Stimulated activated memory B cell treated with anti-CD40 and anti-IgM and Interleukin-4, amounts not matched to agents 10 μg/mL and 1 μg/mL and 100 μg/mL, for 72 hours (primary cell): ENCODE results near the gene BRAF.
"Not testable (repeated sequence)": the region's sequence is repeated elsewhere in the genome, so short reads cannot be mapped to it uniquely, and the experiment has no call there.

Source experiments
- ATAC-seq: fragments of 150-1000 bp; cut with Tn5 transposase; 2 replicates; pipeline ENCODE4 v1.10.0; 2021
- H3K27ac Mint-ChIP-seq: one replicate; pipeline ENCODE4 v1.8.0; 2022; ENCODE audit warnings: mild to moderate bottlenecking, mixed read lengths
- H3K27me3 Mint-ChIP-seq: one replicate; pipeline ENCODE4 v1.8.0; 2022; ENCODE audit warnings: mixed read lengths
- H3K36me3 Mint-ChIP-seq: one replicate; pipeline ENCODE4 v1.8.0; 2022; ENCODE audit warnings: mixed read lengths
- H3K4me1 Mint-ChIP-seq: one replicate; pipeline ENCODE4 v1.8.0; 2022; ENCODE audit warnings: mixed read lengths
- H3K4me3 Mint-ChIP-seq: one replicate; pipeline ENCODE4 v1.8.0; 2022; ENCODE audit warnings: mild to moderate bottlenecking, moderate library complexity, mixed read lengths
- H3K9me3 Mint-ChIP-seq: one replicate; pipeline ENCODE4 v1.8.0; 2022; ENCODE audit warnings: mixed read lengths

Gene BRAF

DNA sequence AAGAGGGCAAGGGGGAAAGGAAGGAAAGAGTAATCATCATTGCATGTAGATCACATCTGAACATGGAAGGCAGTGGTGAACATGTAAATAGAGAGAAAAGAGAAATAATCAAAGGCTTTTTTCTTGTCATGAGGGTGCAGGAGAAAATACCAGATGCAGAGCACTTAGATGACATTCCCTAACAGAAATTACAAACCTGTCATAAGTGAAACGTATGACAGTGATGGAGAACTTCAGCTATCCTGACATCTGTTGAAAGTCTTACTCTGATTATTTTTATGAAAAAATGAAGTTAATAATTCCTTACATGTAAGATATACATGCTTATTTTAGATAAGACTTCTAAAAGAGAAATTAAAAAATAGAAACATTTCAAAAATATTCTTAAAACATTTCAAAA, 54.7 kb downstream of the BRAF start:
- no peaks in the 10 kb centered on the region for H3K27me3 Mint-ChIP-seq
- H3K9me3 Mint-ChIP-seq = peaks cover 3% of the 10 kb centered on the region
- peak overlapping the region; percentile 48 for H3K27ac Mint-ChIP-seq
- H3K4me1 Mint-ChIP-seq = peaks cover 63% of the 10 kb centered on the region
- no peak for ATAC-seq
- H3K36me3 Mint-ChIP-seq = peaks cover 23% of the 10 kb centered on the region
- no peak overlapping the region for H3K4me3 Mint-ChIP-seq

- peak overlapping the region; percentile 48 for H3K27ac Mint-ChIP-seq
- peaks cover 22% of the 10 kb centered on the region for H3K36me3 Mint-ChIP-seq
- peaks cover 3% of the 10 kb centered on the region for H3K9me3 Mint-ChIP-seq
- ATAC-seq = no peak
- H3K4me3 Mint-ChIP-seq = no peak overlapping the region
- no peaks in the 10 kb centered on the region for H3K27me3 Mint-ChIP-seq
- H3K4me1 Mint-ChIP-seq = peaks cover 64% of the 10 kb centered on the region
These were observed 55.3 kb downstream of the BRAF start for GRCh38 chr7:140869430-140869829.

- H3K4me1 Mint-ChIP-seq = peaks cover 61% of the 10 kb centered on the region
These were observed 57.0 kb downstream of the BRAF start for GRCh38 chr7:140867467-140868462.

GRCh38 chr7:140866926-140867325, 57.8 kb downstream of the BRAF start:
- H3K27ac Mint-ChIP-seq = no peak overlapping the region
- no peak overlapping the region for H3K4me3 Mint-ChIP-seq
- peaks cover 4% of the 10 kb centered on the region for H3K9me3 Mint-ChIP-seq
- peaks cover 27% of the 10 kb centered on the region for H3K36me3 Mint-ChIP-seq
- no peak for ATAC-seq
- H3K27me3 Mint-ChIP-seq = no peaks in the 10 kb centered on the region
- peaks cover 66% of the 10 kb centered on the region for H3K4me1 Mint-ChIP-seq

More at GRCh38 chr7:140867467-140868462, 57.0 kb downstream of the BRAF start:
- peaks cover 4% of the 10 kb centered on the region for H3K9me3 Mint-ChIP-seq
- H3K27ac Mint-ChIP-seq = no peak overlapping the region
- H3K4me3 Mint-ChIP-seq = no peak overlapping the region
- no peaks in the 10 kb centered on the region for H3K27me3 Mint-ChIP-seq
- ATAC-seq = no peak
- peaks cover 27% of the 10 kb centered on the region for H3K36me3 Mint-ChIP-seq

- Mint-ChIP-seq H3K27me3 (no peaks in the 10 kb centered on the region), H3K27ac (no peak overlapping the region), H3K4me1 (peaks cover 56% of the 10 kb centered on the region), H3K36me3 (peaks cover 27% of the 10 kb centered on the region), H3K9me3 (peaks cover 4% of the 10 kb centered on the region), H3K4me3 (no peak overlapping the region)
- no peak for ATAC-seq
These were observed 60.0 kb downstream of the BRAF start for GRCh38 chr7:140864732-140865131.

- H3K27ac Mint-ChIP-seq = no peak overlapping the region
- H3K9me3 Mint-ChIP-seq = peaks cover 4% of the 10 kb centered on the region
- H3K4me1 Mint-ChIP-seq = peaks cover 48% of the 10 kb centered on the region
- peaks cover 24% of the 10 kb centered on the region for H3K36me3 Mint-ChIP-seq
- no peak for ATAC-seq
- no peaks in the 10 kb centered on the region for H3K27me3 Mint-ChIP-seq
- no peak overlapping the region for H3K4me3 Mint-ChIP-seq
These were observed 60.9 kb downstream of the BRAF start for GRCh38 chr7:140863867-140864266.

- no peaks in the 10 kb centered on the region for H3K27me3 Mint-ChIP-seq
- H3K4me3 Mint-ChIP-seq = no peak overlapping the region
- H3K36me3 Mint-ChIP-seq = peaks cover 17% of the 10 kb centered on the region
- H3K27ac Mint-ChIP-seq = no peak overlapping the region
- peaks cover 4% of the 10 kb centered on the region for H3K9me3 Mint-ChIP-seq
- no peak for ATAC-seq
- H3K4me1 Mint-ChIP-seq = peaks cover 41% of the 10 kb centered on the region
These were observed 61.5 kb downstream of the BRAF start for GRCh38 chr7:140863184-140863583.

DNA sequence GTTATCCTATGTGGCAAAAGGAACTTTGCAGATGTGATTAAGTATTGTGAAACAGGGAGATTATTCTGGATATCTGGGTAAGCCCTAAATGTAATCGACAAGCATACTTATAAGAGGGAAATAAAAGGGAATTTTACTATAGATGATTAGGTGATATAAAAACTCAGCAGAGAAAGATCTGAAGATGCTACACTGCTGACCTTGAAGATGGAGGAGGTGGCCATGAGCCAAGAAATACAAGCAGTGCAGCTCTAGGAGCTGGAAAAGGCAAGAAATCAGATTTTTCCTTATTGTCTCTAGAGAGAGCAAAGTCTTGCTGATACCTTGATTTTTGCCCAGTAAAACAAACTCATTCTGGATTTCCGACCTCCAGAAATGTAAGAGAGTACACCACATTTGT, 67.7 kb downstream of the BRAF start:
- no peaks in the 10 kb centered on the region for H3K9me3 Mint-ChIP-seq
- peaks cover 34% of the 10 kb centered on the region for H3K4me1 Mint-ChIP-seq
- H3K4me3 Mint-ChIP-seq = no peak overlapping the region
- no peak overlapping the region for H3K27ac Mint-ChIP-seq
- no peaks in the 10 kb centered on the region for H3K27me3 Mint-ChIP-seq
- no peak for ATAC-seq
- H3K36me3 Mint-ChIP-seq = peaks cover 11% of the 10 kb centered on the region

DNA sequence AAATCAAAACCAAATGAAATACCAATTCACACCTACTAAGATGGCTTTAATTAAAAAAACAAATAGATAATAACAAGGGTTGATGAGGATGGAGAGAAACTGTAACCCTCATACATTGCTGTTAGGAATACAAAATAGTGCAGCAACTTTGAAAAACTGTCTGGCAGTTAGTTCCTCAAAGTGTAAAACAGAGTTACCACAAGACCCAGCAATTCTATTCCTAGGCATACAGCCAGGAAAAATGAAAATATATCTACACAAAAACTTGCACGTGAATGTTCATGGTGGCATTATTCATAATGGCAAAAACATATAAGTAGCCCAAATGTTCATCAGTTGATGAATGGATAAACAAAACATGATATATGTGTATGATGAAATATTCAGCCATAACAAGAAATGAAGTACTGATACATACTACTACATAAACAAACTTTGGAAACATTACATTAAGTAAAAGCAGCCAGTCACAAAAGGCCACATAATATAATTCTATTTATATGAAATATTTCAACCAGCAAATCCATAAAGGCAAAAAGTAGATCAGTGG, 83.5 kb downstream of the BRAF start:
- H3K4me3 Mint-ChIP-seq = no peak overlapping the region
- no peak for ATAC-seq
- peaks cover 1% of the 10 kb centered on the region for H3K9me3 Mint-ChIP-seq
- H3K27ac Mint-ChIP-seq = no peak overlapping the region
- peaks cover 51% of the 10 kb centered on the region for H3K36me3 Mint-ChIP-seq
- H3K4me1 Mint-ChIP-seq = peaks cover 6% of the 10 kb centered on the region
- H3K27me3 Mint-ChIP-seq = no peaks in the 10 kb centered on the region

GRCh38 chr7:140831724-140832123, 93.0 kb downstream of the BRAF start:
- ATAC-seq = no peak
- no peak overlapping the region for H3K4me3 Mint-ChIP-seq
- H3K27me3 Mint-ChIP-seq = no peaks in the 10 kb centered on the region
- no peaks in the 10 kb centered on the region for H3K4me1 Mint-ChIP-seq
- no peak overlapping the region for H3K27ac Mint-ChIP-seq
- no peaks in the 10 kb centered on the region for H3K9me3 Mint-ChIP-seq
- H3K36me3 Mint-ChIP-seq = peaks cover 44% of the 10 kb centered on the region

GRCh38 chr7:140829720-140830119, 95.0 kb downstream of the BRAF start:
- H3K4me3 Mint-ChIP-seq = no peak overlapping the region
- ATAC-seq = no peak
- H3K27ac Mint-ChIP-seq = no peak overlapping the region
- H3K27me3 Mint-ChIP-seq = no peaks in the 10 kb centered on the region
- no peaks in the 10 kb centered on the region for H3K4me1 Mint-ChIP-seq
- H3K9me3 Mint-ChIP-seq = no peaks in the 10 kb centered on the region
- H3K36me3 Mint-ChIP-seq = peaks cover 51% of the 10 kb centered on the region

GRCh38 chr7:140828741-140829140, 96.0 kb downstream of the BRAF start:
- H3K27me3 Mint-ChIP-seq = no peaks in the 10 kb centered on the region
- H3K27ac Mint-ChIP-seq = no peak overlapping the region
- H3K4me1 Mint-ChIP-seq = no peaks in the 10 kb centered on the region
- no peak for ATAC-seq
- H3K36me3 Mint-ChIP-seq = peaks cover 42% of the 10 kb centered on the region
- H3K9me3 Mint-ChIP-seq = no peaks in the 10 kb centered on the region
- no peak overlapping the region for H3K4me3 Mint-ChIP-seq

- H3K27me3 Mint-ChIP-seq, ATAC-seq, H3K4me3 Mint-ChIP-seq, H3K27ac Mint-ChIP-seq, H3K4me1 Mint-ChIP-seq, H3K9me3 Mint-ChIP-seq: not testable (repeated sequence)
- H3K36me3 Mint-ChIP-seq = peaks cover 37% of the 10 kb centered on the region
These were observed 107.3 kb downstream of the BRAF start for GRCh38 chr7:140817383-140817782.

DNA sequence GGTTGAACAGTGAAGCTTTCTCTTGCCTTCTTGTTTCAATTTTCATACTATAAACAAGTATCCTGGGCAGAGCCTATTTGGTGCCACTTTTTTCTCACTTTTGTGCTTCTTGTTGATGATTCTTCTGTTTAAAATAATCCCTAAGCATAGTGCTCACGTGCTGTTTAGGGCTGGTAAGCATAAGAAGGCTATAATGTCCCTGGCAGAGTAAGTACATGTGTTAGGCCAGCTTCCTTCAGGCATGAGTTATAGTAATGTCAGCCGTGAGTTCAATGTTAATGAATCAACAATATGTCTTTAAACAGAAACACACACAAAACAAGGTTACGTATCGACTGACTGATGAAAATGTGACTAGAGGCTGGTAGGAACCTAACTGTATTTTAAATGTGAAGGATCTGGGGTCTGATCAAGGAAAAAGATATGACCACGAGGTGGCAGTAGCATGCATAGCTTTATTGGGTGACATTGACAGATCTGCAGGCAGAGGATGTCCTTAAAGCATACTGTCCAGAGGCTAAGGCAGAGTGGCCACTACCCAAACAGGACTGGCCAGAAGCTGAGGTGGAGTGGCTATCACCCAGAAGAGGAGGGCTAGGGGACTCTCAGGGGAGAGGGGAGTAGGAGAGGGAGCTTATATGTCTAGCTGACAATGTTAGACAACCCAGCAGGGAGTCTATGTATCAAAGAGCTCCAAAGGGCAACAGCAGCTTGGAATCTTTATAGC, 113.7 kb downstream of the BRAF start:
- peaks cover 6% of the 10 kb centered on the region for H3K4me1 Mint-ChIP-seq
- peaks cover 15% of the 10 kb centered on the region for H3K36me3 Mint-ChIP-seq
- no peaks in the 10 kb centered on the region for H3K27me3 Mint-ChIP-seq
- ATAC-seq = peak; percentile 61
- H3K4me3 Mint-ChIP-seq = no peak overlapping the region
- no peaks in the 10 kb centered on the region for H3K9me3 Mint-ChIP-seq
- H3K27ac Mint-ChIP-seq = no peak overlapping the region

GRCh38 chr7:140810385-140810784, 114.3 kb downstream of the BRAF start:
- no peak overlapping the region for H3K4me3 Mint-ChIP-seq
- no peaks in the 10 kb centered on the region for H3K27me3 Mint-ChIP-seq
- H3K27ac Mint-ChIP-seq = no peak overlapping the region
- ATAC-seq = no peak
- H3K9me3 Mint-ChIP-seq = no peaks in the 10 kb centered on the region
- peaks cover 6% of the 10 kb centered on the region for H3K4me1 Mint-ChIP-seq
- H3K36me3 Mint-ChIP-seq = peaks cover 19% of the 10 kb centered on the region
